DND-41 (cell line): Measurements from ENCODE around the gene VSIG10.

Source experiments
- ATAC-seq: fragments of 200-7000 bp; cut with Tn5 transposase; 3 replicates; pipeline ENCODE4 v1.9.1; 2021; ENCODE audit warnings: low read depth; ENCODE audit not compliant: insufficient read depth
- DNase-seq: peaks from one replicate; pipeline ENCODE4 v3.0.0-alpha.2; 2020
- H2AFZ ChIP-seq: 2 replicates; pipeline ENCODE4 v1.6.0; 2012; ENCODE audit warnings: low read depth, low read length
- H3K27ac ChIP-seq: 2 replicates; pipeline ENCODE4 v1.5.1; 2012; ENCODE audit warnings: low read length, inconsistent platforms
- H3K27me3 ChIP-seq: fragments of 200-600 bp; sonication (generic); 2 replicates; pipeline ENCODE4 v1.6.0; 2012; ENCODE audit warnings: low read length, mild to moderate bottlenecking, inconsistent platforms; ENCODE audit not compliant: insufficient read depth, poor library complexity
- H3K36me3 ChIP-seq: 2 replicates; pipeline ENCODE4 v1.5.1; 2012; ENCODE audit warnings: low read length, inconsistent platforms; ENCODE audit not compliant: insufficient read depth
- H3K4me1 ChIP-seq: 2 replicates; pipeline ENCODE4 v1.5.1; 2012; ENCODE audit warnings: mild to moderate bottlenecking, low read length; ENCODE audit not compliant: insufficient read depth
- H3K4me2 ChIP-seq: 2 replicates; pipeline ENCODE4 v1.6.0; 2012; ENCODE audit warnings: mild to moderate bottlenecking, moderate library complexity, low read length, inconsistent platforms; ENCODE audit not compliant: insufficient read depth
- H3K4me3 ChIP-seq, 2 experiments: fragments of 200-600 bp in 1 of 2; shearing (Covaris generic) in 1 of 2; 2 replicates each; pipeline ENCODE4 v1.5.1; 2012 to 2016; ENCODE audit warnings: inconsistent platforms in 2 of 2, low read length in 2 of 2, mild to moderate bottlenecking in 2 of 2, low read depth in 1 of 2, moderate library complexity in 1 of 2
- H3K79me2 ChIP-seq: 2 replicates; pipeline ENCODE4 v1.6.0; 2012; ENCODE audit warnings: low read length, inconsistent platforms; ENCODE audit not compliant: insufficient read depth
- H3K9ac ChIP-seq: 2 replicates; pipeline ENCODE4 v1.6.0; 2012; ENCODE audit warnings: low read depth, mild to moderate bottlenecking, inconsistent platforms, low read length, moderate library complexity
- H3K9me3 ChIP-seq: 2 replicates; pipeline ENCODE4 v1.5.1; 2012; ENCODE audit warnings: low read length, moderate library complexity, mild to moderate bottlenecking, inconsistent platforms; ENCODE audit not compliant: insufficient read depth, severe bottlenecking
- H4K20me1 ChIP-seq: 2 replicates; pipeline ENCODE4 v1.6.0; 2012; ENCODE audit warnings: low read length; ENCODE audit not compliant: insufficient read depth
- CTCF ChIP-seq: IDR thresholded peaks from 2 replicates; pipeline ENCODE4 v1.5.1; 2012; ENCODE audit warnings: borderline replicate concordance, low read length, moderate library complexity, mild to moderate bottlenecking; ENCODE audit not compliant: poor library complexity, severe bottlenecking; ENCODE audit errors: extremely low read depth
- EZH2 ChIP-seq: IDR thresholded peaks from 3 replicates; pipeline ENCODE4 v1.6.1; 2012; ENCODE audit warnings: borderline replicate concordance, low read depth, mild to moderate bottlenecking, moderate library complexity, low read length, inconsistent platforms; ENCODE audit not compliant: severe bottlenecking

VSIG10 gene

GRCh38 chr12:118102070-118102469 lies 1.7 kb downstream of the VSIG10 start:
- Histone ChIP-seq H3K9ac (no peak overlapping the region), H3K4me1 (peaks cover 20% of the 10 kb centered on the region), H3K9me3 (no peaks in the 10 kb centered on the region), H3K36me3 (no peaks in the 10 kb centered on the region), H2AFZ (no peak overlapping the region), H4K20me1 (no peaks in the 10 kb centered on the region), H3K27me3 (no peaks in the 10 kb centered on the region), H3K4me3 (no peak overlapping the region), H3K4me2 (peak overlapping the region; percentile 92), H3K27ac (no peak overlapping the region), H3K79me2 (no peaks in the 10 kb centered on the region)
- TF ChIP-seq EZH2 = no peak
- no peak for TF ChIP-seq CTCF
- DNase-seq (no peak), ATAC-seq (no peak)

- H3K36me3 ChIP-seq = no peaks in the 10 kb centered on the region
These were observed 2.8 kb downstream of the VSIG10 start for GRCh38 chr12:118101051-118101450.

GRCh38 chr12:118098911-118099671 lies 4.7 kb downstream of the VSIG10 start:
- peaks cover 12% of the 10 kb centered on the region for H3K4me1 ChIP-seq
- no peak overlapping the region for H3K4me2 ChIP-seq
- H3K27ac ChIP-seq = no peak overlapping the region
- H3K36me3 ChIP-seq = peaks cover 3% of the 10 kb centered on the region; the same call in 1 of the 2 replicates
- no peaks in the 10 kb centered on the region for H4K20me1 ChIP-seq
- H3K27me3 ChIP-seq = no peaks in the 10 kb centered on the region
- H3K9ac ChIP-seq = no peak overlapping the region
- H3K4me3 ChIP-seq = no peak overlapping the region
- no peaks in the 10 kb centered on the region for H3K9me3 ChIP-seq
- ATAC-seq = no peak
- no peak for DNase-seq
- H2AFZ ChIP-seq = no peak overlapping the region
- no peaks in the 10 kb centered on the region for H3K79me2 ChIP-seq
- no peak for TF ChIP-seq CTCF
- TF ChIP-seq EZH2 = no peak

More at GRCh38 chr12:118101051-118101450, 2.8 kb downstream of the VSIG10 start:
- DNase-seq (no peak), ATAC-seq (no peak)
- H3K27me3 ChIP-seq = no peaks in the 10 kb centered on the region
- H3K4me1 ChIP-seq = peaks cover 20% of the 10 kb centered on the region
- no peaks in the 10 kb centered on the region for H3K9me3 ChIP-seq
- no peaks in the 10 kb centered on the region for H3K79me2 ChIP-seq
- H3K9ac ChIP-seq = no peak overlapping the region
- TF ChIP-seq EZH2 (no peak), CTCF (no peak)
- no peaks in the 10 kb centered on the region for H4K20me1 ChIP-seq
- H2AFZ ChIP-seq = no peak overlapping the region
- no peak overlapping the region for H3K4me3 ChIP-seq
- no peak overlapping the region for H3K4me2 ChIP-seq
- no peak overlapping the region for H3K27ac ChIP-seq
